Mononuclear cell (primary cell): Measurements from ENCODE around the gene STPG1. TPM values are rescaled to one million over a fixed set of nuclear protein-coding genes. Genes with fewer than 3 reads are reported as not detected.
A peak's percentile ranks its signal among the peaks of the same experiment; 100 is the strongest.

Source experiments
- H3K27me3 ChIP-seq: 2 replicates; pipeline ENCODE4 v1.6.0; 2011; ENCODE audit warnings: low read length, control low read depth; ENCODE audit not compliant: insufficient read depth
- H3K4me1 ChIP-seq: 2 replicates; pipeline ENCODE4 v1.5.1; 2011; ENCODE audit warnings: mild to moderate bottlenecking, low read length, control low read depth; ENCODE audit not compliant: insufficient read depth
- H3K4me3 ChIP-seq: 2 replicates; pipeline ENCODE4 v1.5.1; 2011; ENCODE audit warnings: mild to moderate bottlenecking, low read length, moderate library complexity
- H3K9me3 ChIP-seq: 2 replicates; pipeline ENCODE4 v1.5.1; 2011; ENCODE audit warnings: low read depth, mild to moderate bottlenecking, control low read depth, low read length
- total RNA-seq: library from RNA; depleted of rRNA; stranded (reverse); fragments of >200 nt; gene quantifications from one replicate; pipeline ENCODE4 v1.2.3, GENCODE V29; 2012

Gene STPG1
- total RNA-seq, 1 donor, result 1.6 TPM

DNA sequence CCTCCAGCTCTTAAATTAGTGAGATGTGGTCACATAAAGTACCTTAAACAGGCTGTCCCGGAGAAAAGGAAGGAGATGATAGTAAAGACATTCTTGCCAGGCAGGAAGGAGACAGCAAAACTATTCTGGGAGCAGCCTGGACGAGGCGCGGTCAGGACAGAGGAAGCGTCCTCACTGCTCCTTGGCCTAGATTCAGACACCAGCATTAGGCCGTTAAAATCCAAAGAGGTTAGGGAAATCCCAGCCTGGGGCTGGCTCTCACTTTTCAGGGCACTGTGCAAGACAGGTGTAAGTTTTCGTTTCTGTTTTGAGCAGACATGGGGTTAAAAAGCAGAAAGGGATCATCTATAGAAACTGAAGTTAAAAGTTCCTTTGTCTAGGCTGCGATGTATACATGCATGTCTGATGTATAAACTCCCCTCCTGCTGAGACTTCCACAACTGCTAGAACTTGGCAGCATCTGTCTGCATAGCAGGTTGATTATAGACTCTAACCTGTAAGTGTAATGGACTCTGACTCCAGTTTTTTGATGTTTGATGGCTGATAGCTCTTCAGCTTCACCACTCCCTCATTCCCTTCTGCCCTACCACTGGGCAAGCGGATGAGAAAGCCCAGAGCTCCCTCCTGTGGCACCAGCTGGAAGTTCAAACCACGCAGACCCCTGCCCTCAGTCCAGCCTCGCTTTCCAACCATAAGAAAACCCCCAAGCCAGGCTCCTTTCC, 21.5 kb downstream of the STPG1 start:
- Histone ChIP-seq H3K27me3 (no peaks in the 10 kb centered on the region), H3K4me3 (no peak overlapping the region), H3K9me3 (no peaks in the 10 kb centered on the region), H3K4me1 (peaks cover 16% of the 10 kb centered on the region)

DNA sequence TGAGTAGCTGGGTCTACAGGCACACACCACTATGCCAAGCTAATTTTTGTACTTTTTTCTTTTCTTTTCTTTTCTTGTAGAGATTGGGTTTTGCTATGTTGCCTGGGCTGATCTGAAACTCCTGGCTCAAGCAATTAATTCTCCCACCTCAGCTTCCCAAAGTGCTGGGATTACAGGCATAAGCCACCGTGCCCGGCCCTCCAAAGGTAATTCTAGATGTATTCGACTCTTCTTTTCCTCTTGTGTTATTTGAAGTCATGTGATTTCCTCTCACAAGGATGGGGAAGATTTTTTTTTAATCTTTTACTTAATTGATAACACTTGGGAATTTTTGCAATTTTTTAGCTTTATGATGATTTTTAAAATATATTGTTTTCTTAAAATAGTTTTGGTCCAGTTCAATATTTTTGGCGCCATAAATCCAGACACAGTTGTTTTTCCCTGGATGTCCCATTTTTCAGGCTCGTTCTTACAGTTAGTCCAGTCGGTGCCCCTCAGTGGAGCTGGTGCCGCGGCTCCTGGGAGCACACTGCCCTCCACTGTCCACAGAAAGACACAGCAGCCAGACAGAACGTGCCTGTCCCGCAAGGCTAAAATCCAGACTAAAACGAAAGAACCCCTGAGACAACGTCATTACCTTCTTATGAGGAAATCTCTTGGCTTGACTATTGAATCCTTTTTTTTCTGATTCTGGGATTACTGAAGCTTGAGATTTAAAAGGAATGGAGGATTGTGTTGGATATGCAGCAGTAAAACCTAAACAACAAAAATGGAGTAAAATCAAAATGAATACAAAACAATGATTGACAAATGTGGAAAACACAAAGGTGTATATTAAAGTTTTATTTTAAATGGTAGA, 22.4 kb downstream of the STPG1 start:
- peaks cover 16% of the 10 kb centered on the region for H3K4me1 ChIP-seq
- no peaks in the 10 kb centered on the region for H3K27me3 ChIP-seq
- no peak overlapping the region for H3K4me3 ChIP-seq
- no peaks in the 10 kb centered on the region for H3K9me3 ChIP-seq

DNA sequence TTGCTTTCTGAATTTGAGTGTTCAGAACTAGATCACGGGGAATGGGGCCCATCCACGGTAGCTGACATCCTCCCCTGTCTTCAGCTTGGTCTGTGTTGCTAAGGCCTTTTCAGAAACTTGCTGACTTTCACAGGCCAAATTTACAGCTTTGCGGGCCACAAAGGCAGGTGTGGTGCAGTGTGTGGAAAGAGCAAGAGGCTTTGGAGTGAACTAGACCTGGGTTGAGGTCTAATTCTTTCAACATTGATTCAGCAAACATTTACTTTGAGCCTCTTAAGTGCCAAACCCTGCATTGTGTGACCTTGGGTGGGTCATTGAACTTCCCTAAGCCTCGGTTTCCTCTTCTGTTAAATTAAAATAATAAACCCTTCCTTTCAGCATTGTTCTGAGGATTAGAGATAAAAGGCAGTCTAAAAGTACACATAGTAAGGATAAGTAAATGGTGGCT, 24.3 kb downstream of the STPG1 start:
- no peaks in the 10 kb centered on the region for H3K27me3 ChIP-seq
- peaks cover 31% of the 10 kb centered on the region for H3K4me1 ChIP-seq
- H3K4me3 ChIP-seq, result no peak overlapping the region
- no peaks in the 10 kb centered on the region for H3K9me3 ChIP-seq

DNA sequence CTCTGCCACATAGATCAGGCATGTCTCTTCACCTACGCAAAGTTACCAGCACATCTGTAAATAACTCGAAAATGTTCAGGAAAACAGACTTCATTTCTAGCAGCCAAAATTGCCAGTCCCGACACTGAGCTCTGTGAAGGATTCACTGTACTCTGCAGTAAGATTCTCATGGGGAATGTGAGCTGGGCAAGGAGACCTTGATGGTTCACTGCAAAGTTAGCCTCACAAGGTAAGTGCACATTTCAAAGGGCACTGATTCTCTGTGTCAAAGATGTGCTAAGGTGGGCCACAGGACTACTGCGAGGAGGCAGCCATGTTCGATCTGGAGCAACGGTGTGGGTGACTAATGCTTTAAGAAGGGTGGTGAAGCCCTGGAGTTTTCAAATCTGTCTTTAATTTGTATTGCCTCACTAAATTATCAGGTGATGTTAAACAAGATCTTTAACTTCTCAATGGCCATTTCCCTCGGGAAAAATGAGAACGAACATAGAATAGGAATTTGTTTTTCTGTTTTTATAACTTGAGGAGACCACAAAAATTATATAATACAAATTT, 25.2 kb downstream of the STPG1 start:
- Histone ChIP-seq H3K4me1 (peaks cover 39% of the 10 kb centered on the region), H3K27me3 (no peaks in the 10 kb centered on the region), H3K4me3 (no peak overlapping the region), H3K9me3 (no peaks in the 10 kb centered on the region)

DNA sequence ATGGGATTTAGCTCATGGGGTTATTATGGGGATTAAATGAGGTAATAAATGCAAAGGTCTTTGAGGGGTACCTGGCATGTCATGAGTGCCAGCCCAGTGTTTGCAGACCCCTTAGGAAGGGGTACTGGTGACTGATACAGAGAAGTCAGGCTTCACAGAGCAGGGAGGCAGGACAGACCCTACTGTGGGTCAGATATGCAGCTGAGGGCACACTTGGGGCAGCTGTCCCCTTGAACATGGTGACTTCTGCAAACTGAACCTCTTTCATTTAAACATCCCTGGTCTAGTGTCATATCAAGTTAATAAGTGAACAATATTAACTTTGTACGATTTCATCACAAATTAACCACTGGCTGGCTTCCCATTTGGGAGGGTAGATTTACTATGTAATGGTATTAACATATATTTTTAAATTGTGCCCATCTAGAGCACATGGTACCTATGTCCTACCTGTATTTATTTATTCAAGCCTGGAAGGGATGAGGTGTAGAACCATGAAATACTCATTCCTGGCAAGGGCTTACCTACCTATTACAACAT, 25.9 kb downstream of the STPG1 start:
- Histone ChIP-seq H3K4me1 (peaks cover 34% of the 10 kb centered on the region), H3K9me3 (no peaks in the 10 kb centered on the region), H3K27me3 (no peaks in the 10 kb centered on the region), H3K4me3 (no peak overlapping the region)

DNA sequence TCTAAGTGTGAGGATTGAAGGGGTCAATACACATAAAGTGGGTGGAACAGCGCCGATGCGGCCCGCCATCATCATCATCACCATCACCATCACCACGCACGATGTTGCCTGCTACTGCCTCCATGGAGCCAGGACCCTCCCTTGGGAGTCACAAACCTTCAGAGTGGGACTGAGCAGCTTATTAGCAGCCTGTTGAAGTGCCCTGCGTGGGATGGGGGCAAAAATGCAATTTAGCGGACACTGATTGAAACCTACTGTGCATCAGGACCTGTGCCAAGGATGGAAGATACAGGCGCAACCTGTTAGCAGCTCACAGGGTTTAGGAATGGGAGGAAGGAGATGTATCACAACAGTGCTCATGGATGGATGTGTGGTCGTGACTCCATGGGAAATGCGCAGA, 26.7 kb downstream of the STPG1 start:
- H3K9me3 ChIP-seq, result no peaks in the 10 kb centered on the region
- no peak overlapping the region for H3K4me3 ChIP-seq
- H3K4me1 ChIP-seq, result peaks cover 27% of the 10 kb centered on the region
- H3K27me3 ChIP-seq, result no peaks in the 10 kb centered on the region

DNA sequence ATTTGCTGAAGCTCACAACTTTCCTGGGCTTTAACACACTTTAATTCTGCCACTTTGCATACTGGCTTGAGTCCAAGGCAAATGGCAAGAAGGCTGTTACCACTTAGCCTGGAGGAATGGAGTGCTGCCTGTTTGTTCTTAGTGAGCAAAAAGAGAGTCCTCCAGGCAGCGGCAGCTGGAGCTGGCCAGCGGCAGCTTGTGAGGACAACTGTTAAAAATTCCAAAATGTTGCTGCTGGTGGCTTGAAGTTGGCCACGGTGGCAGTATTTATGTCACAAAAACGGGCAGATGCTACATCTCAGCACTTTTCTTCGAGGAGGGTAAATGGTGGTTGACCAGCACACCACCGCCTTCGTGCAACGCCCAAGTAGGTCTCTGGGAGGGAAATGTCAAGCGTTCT, 27.3 kb downstream of the STPG1 start:
- Histone ChIP-seq H3K4me3 (no peak overlapping the region), H3K27me3 (no peaks in the 10 kb centered on the region), H3K4me1 (peaks cover 23% of the 10 kb centered on the region), H3K9me3 (no peaks in the 10 kb centered on the region)

DNA sequence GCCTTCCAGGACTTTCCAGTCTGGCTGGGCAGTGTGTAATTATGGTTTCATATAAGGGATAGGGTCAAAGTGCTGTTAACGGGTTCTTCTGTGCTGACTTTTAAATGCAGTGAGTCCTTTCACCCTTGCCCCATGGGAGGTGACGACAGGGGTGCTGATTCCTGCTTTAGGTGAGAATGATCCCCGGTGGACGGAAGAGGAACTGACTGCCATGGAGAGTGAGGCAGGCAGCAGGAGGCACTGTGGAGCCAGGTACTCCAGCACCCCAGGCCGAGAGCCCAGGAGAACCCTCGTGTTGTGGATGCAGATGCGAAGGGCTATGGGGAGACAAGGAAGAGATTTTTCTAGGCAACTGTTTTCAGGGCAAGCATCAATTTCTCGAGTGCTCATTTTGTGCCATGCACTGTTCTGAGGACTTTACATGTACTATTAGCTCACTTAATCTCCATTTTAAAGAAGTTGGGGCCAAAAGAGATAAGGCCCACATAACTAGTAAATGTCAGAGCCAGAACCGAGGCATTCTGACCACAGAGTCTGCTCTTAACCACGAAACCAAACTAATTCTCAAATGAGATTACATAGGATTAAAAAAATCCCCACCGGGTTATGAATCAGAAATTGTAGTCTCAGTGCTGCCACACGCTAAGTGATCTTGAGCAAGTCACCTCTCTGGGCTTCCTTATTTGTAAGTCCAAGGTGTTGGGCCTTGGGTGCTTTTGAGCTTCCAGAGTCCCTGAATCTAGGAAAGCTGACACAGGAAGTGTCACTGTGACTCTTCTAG, 28.2 kb downstream of the STPG1 start:
- H3K9me3 ChIP-seq, result no peaks in the 10 kb centered on the region
- H3K4me3 ChIP-seq, result no peak overlapping the region
- no peaks in the 10 kb centered on the region for H3K27me3 ChIP-seq
- H3K4me1 ChIP-seq, result peaks cover 23% of the 10 kb centered on the region

DNA sequence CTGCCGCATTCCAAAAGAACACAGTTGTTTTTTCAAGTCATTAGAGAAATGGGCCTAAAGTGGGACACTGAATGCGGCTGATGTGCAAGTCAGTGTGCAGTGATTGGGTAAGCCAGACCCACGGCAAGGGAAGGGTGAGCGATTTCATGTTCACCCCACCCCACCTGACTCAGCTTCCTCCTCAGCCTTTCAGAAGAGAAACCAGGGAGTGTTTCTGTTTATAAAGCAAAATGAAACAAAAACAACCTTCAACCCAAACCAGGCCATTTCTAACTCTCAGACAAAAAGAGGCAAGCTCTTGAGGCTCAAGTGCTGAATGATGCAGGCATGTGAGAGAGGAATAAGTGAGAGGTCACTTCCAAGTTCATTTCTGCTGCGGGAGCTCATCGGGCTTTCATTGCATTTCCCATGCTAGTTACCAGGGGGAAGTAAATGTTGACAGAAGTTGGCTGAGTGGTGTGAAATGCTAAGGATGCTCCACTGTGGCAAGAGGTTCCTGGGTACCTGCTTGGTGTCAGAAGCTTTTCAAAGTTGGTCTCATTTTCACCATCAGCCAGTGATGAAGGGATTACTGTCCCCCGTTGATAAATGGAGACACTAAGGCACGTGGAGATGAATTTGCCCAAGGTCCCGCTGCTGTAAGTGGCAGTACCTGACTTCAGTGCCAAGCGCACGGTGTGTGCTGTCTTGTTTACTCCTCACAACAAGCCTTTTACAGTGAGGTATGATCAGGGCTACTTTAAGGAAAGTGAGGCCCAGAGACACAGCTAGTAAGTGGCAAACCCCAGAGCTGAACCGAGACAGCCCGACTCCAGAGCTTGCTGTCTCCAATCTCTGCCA, 29.1 kb downstream of the STPG1 start:
- Histone ChIP-seq H3K27me3 (no peaks in the 10 kb centered on the region), H3K4me1 (peaks cover 23% of the 10 kb centered on the region), H3K9me3 (no peaks in the 10 kb centered on the region), H3K4me3 (peak overlapping the region; percentile 6)

DNA sequence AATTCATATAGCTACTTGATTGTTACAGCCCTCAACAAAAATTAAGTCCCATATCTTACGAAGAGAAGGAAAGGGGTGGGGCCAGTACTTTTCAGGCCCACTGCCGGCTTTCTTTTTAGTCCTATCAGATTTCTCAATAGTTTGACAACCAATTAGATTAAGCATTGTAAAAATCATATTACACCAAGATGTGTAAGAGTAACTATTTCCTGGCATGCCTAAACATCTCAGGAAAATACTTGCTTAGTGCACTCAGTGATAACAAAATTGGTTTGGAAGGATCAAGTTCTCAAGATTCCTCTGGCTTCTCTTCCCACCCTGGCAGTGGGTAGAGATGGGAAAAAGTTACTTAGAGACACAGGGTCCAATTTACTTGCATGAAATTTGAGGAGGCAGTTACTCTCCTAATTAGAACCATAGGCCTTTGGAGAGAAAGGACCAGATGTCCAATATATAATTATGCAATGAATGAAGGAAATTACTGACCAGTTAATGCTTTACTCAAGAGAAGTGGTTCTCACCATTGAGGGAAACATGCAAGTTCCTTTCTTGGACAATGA, 30.1 kb downstream of the STPG1 start:
- Histone ChIP-seq H3K4me3 (no peak overlapping the region), H3K9me3 (no peaks in the 10 kb centered on the region), H3K27me3 (no peaks in the 10 kb centered on the region), H3K4me1 (peaks cover 23% of the 10 kb centered on the region)

DNA sequence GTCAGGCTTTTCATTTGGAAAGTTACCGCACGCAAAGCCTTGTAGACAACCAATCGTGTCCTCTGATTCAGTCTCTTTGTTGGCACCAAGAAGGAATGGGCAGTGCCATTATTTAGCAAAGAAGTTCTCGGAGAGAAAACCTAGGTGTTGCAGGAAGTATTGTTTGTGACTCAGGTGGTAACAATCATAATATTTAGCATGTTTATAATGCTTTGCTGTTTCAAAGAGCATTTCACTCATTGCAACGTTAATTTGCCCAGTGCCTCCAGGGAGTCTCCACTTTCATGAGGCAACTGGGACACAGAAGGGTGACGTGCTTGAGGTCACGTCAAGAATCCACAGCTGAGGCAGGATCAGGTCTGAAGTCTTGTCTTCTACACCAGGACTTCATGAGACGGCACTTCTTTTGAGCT, 31.4 kb downstream of the STPG1 start:
- H3K9me3 ChIP-seq, result no peaks in the 10 kb centered on the region
- no peak overlapping the region for H3K4me3 ChIP-seq
- H3K4me1 ChIP-seq, result peaks cover 23% of the 10 kb centered on the region
- H3K27me3 ChIP-seq, result no peaks in the 10 kb centered on the region

DNA sequence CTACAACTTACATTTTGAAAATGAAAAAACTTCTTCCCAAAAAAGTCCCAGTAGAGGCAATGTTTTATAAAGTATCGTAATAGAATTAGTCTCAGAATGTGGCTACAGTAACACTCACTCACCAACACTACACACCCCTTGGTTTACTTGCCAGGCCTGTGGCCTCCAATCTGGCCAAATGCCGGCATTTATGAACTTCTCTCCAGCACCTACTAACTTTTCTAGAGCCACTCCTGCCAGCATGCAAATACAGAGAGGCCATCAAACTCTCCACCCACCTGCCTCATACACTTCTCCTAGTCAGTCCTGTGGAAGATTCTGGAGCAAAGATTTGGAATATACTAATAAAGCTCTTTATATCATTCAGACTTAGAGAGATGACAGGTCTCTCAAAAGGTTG, 32.3 kb downstream of the STPG1 start:
- Histone ChIP-seq H3K27me3 (no peaks in the 10 kb centered on the region), H3K4me1 (peaks cover 23% of the 10 kb centered on the region), H3K4me3 (no peak overlapping the region), H3K9me3 (no peaks in the 10 kb centered on the region)

DNA sequence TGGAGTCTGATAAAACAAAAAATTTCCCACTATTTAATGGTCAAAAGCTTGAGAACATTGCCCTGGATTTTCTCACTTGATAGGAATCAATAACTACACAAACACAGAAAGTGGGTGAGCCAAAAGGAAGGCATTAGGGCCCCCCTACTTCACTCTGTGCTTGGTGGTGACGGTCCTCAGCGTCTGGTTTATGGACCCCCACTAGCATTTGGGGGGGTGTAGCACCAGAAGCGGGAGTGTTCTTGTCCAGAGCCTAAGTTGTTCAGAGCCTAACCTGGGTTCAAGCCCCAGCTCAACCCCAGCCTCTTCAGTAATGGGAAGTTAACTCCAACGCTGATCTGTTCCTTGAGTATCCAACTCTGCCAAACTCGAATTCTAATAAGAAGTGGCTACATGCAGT, 33.1 kb downstream of the STPG1 start:
- no peak overlapping the region for H3K4me3 ChIP-seq

More for the DNA sequence above, 33.1 kb downstream of the STPG1 start:
- H3K27me3 ChIP-seq, result no peaks in the 10 kb centered on the region
- no peaks in the 10 kb centered on the region for H3K9me3 ChIP-seq
- H3K4me1 ChIP-seq, result peaks cover 20% of the 10 kb centered on the region
